HepG2 (cell line): ENCODE measurements around the gene ETS2. TPM values are rescaled to one million over a fixed set of nuclear protein-coding genes. Genes with fewer than 3 reads are reported as not detected.

Source experiments
- CBX5 ChIP-seq: sonication (generic); formaldehyde crosslinking; IDR thresholded peaks from 2 replicates; pipeline ENCODE4 v1.4.0; 2020; ENCODE audit warnings: missing genetic modification reagents, borderline replicate concordance
- DMTF1 ChIP-seq: sonication (generic); formaldehyde crosslinking; IDR thresholded peaks from 2 replicates; pipeline ENCODE4 v1.4.0; 2020; ENCODE audit warnings: mild to moderate bottlenecking, missing genetic modification reagents
- HNRNPH1 ChIP-seq: fragments of 200-400 bp; formaldehyde crosslinking; optimal IDR thresholded peaks from 2 replicates; pipeline ENCODE3; 2017; ENCODE audit warnings: mild to moderate bottlenecking, low read depth, low read length
- HOMEZ ChIP-seq: IDR thresholded peaks from 2 replicates; pipeline ENCODE4 v1.6.1; 2016; ENCODE audit warnings: low read depth
- KDM4B ChIP-seq: sonication (generic); formaldehyde crosslinking; IDR thresholded peaks from 2 replicates; pipeline ENCODE4 v1.4.0; 2020; ENCODE audit warnings: missing genetic modification reagents
- MYPOP ChIP-seq: sonication (generic); formaldehyde crosslinking; IDR thresholded peaks from 2 replicates; pipeline ENCODE4 v1.8.1; 2023; ENCODE audit warnings: mild to moderate bottlenecking, moderate library complexity, missing genetic modification reagents
- PITX1 ChIP-seq: sonication (generic); formaldehyde crosslinking; IDR thresholded peaks from 2 replicates; pipeline ENCODE4 v1.5.1; 2020; ENCODE audit warnings: mild to moderate bottlenecking, missing genetic modification reagents
- RELA ChIP-seq: sonication (generic); formaldehyde crosslinking; IDR thresholded peaks from 2 replicates; pipeline ENCODE4 v1.4.0; 2020; ENCODE audit warnings: missing genetic modification reagents
- SAP130 ChIP-seq: IDR thresholded peaks from 2 replicates; pipeline ENCODE4 v1.6.1; 2016; ENCODE audit warnings: low read depth
- SIX1 ChIP-seq: sonication (generic); formaldehyde crosslinking; IDR thresholded peaks from 2 replicates; pipeline ENCODE4 v1.4.0; 2020; ENCODE audit warnings: missing genetic modification reagents, borderline replicate concordance
- SNAPC4 ChIP-seq: sonication (generic); formaldehyde crosslinking; IDR thresholded peaks from 2 replicates; pipeline ENCODE4 v1.4.0; 2020; ENCODE audit warnings: mild to moderate bottlenecking, missing genetic modification reagents
- ZBTB20 ChIP-seq: sonication (generic); formaldehyde crosslinking; IDR thresholded peaks from 2 replicates; pipeline ENCODE4 v1.8.1; 2023; ENCODE audit warnings: missing genetic modification reagents, low read depth, mild to moderate bottlenecking, borderline replicate concordance
- ZNF136 ChIP-seq: sonication (generic); formaldehyde crosslinking; IDR thresholded peaks from 2 replicates; pipeline ENCODE4 v1.8.1; 2022; ENCODE audit warnings: low read depth, mild to moderate bottlenecking, moderate library complexity, missing genetic modification reagents
- ZNF556 ChIP-seq: sonication (generic); formaldehyde crosslinking; IDR thresholded peaks from 2 replicates; pipeline ENCODE4 v1.4.0; 2020; ENCODE audit warnings: mild to moderate bottlenecking, missing genetic modification reagents, borderline replicate concordance
- ZNF567 ChIP-seq: sonication (generic); formaldehyde crosslinking; IDR thresholded peaks from 2 replicates; pipeline ENCODE4 v1.8.1; 2023; ENCODE audit warnings: mild to moderate bottlenecking, missing genetic modification reagents, borderline replicate concordance
- ZNF629 ChIP-seq: sonication (generic); formaldehyde crosslinking; conservative IDR thresholded peaks from 2 replicates; pipeline ENCODE4 v1.5.0; 2020; ENCODE audit warnings: missing genetic modification reagents
- polyA plus RNA-seq, 8 experiments: library from polyadenylated mRNA; depleted of rRNA in 3 of 8; stranded (reverse) in 7 of 8; unstranded in 1 of 8; fragments of >200 nt; fragmentation: Illumina TruSeq in 4 of 8; extraction: Trizol in 4 of 8; gene quantifications; 2 replicates each; pipeline versions ENCODE4 v1.2.1 to v1.2.3, GENCODE V29; 2011 to 2016; ENCODE audit warnings: low read depth in 4 of 8, missing spikeins in 1 of 8, mixed read lengths in 1 of 8; ENCODE audit not compliant: insufficient read depth in 1 of 8
- total RNA-seq, 5 experiments: library from RNA; depleted of rRNA; stranded (reverse); fragments of >200 nt; fragmentation: Illumina TruSeq; extraction: Trizol; gene quantifications; 2 replicates each; pipeline ENCODE4 v1.2.3, GENCODE V29; 2016; ENCODE audit warnings: low read depth in 1 of 5
- TF ChIP-seq, protein P1 (sequence below): IDR thresholded peaks from 2 replicates; pipeline ENCODE4 v1.6.1; 2018; ENCODE audit warnings: missing genetic modification reagents

ETS2 gene
- total and polyA plus RNA-seq, 2 of the 13 experiments (the other 11 are each of a cell fraction or from before 2014, with no cell fraction given), result 24.6 to 64.4 TPM

GRCh38 chr21:38831526-38832467, 26.1 kb downstream of the ETS2 start (continued):
- TF ChIP-seq DMTF1 (CRISPR knock-in tag) (no peak), RELA (CRISPR knock-in tag) (peak; percentile 99), PITX1 (CRISPR knock-in tag) (peak; percentile 81), CBX5 (CRISPR knock-in tag) (peak; percentile 66; the same call in 1 of the 2 replicates), ZNF567 (CRISPR knock-in tag) (no peak), MYPOP (CRISPR knock-in tag) (peak; percentile 64; the same call in 1 of the 2 replicates), SNAPC4 (CRISPR knock-in tag) (no peak), SAP130 (peak; percentile 78), KDM4B (CRISPR knock-in tag) (peak; percentile 72; the same call in 1 of the 2 replicates), ZNF629 (CRISPR knock-in tag) (peak; percentile 93), ZNF136 (CRISPR knock-in tag) (no peak), SIX1 (0 out of 2 replicates have a peak, but pooled peaks have one; percentile 45), ZNF556 (no peak), HOMEZ (CRISPR knock-in tag) (peak; percentile 76), HNRNPH1 (no peak), ZBTB20 (CRISPR knock-in tag) (peak; percentile 64; the same call in 1 of the 2 replicates)
- TF ChIP-seq, protein P1, sequence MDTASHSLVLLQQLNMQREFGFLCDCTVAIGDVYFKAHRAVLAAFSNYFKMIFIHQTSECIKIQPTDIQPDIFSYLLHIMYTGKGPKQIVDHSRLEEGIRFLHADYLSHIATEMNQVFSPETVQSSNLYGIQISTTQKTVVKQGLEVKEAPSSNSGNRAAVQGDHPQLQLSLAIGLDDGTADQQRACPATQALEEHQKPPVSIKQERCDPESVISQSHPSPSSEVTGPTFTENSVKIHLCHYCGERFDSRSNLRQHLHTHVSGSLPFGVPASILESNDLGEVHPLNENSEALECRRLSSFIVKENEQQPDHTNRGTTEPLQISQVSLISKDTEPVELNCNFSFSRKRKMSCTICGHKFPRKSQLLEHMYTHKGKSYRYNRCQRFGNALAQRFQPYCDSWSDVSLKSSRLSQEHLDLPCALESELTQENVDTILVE, result 0 out of 2 replicates have a peak, but pooled peaks have one; percentile 22
